NCI-H146 treated with DMSO at 0.1 percent for 48 hours (cell line): Measurements from ENCODE around the gene GYG2.
"Not testable (repeated sequence)": the region's sequence is repeated elsewhere in the genome, so short reads cannot be mapped to it uniquely, and the experiment has no call there.

ENCODE experiments used
- DNase-seq: peaks from one replicate; lab custom pipeline; 2025; ENCODE audit not compliant: unreplicated experiment; lab: John Stamatoyannopoulos, UW

The GYG2 gene

DNA sequence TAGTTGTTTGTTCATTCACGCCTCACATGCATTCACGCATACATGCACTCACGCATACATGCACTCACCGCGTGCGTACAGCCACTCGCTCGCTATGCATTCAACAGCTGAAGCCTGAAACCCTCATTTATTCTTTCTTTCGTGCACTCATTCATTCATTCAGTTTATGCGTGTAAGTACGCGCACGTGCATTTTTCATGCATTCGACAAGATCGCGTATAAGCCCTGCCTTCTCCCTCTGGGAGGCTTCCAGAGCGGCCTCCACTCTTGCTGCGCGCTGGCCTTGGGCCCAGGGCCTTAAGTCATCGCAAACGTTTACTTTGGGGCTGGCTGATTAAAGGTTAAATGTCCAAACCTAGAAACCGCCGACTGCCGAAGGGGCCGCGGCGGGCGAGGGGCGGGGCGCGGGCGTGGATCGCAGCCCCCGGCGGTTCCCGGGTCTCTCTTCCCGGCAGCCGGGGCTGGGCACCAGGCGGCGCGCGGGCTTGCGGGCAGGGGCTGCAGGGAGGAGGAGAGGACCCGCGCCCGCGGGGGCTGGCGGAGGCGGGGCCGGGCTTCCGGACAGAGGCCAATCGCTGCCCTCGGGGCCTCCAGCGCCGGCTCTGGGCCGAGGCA lies at the start of gene GYG2:
TSS of gene GYG2 (plus strand) at position 587 of the 615 bp plus-strand sequence. CDS start 1,259 bp downstream, outside the sequence.
- no peak for DNase-seq

DNA sequence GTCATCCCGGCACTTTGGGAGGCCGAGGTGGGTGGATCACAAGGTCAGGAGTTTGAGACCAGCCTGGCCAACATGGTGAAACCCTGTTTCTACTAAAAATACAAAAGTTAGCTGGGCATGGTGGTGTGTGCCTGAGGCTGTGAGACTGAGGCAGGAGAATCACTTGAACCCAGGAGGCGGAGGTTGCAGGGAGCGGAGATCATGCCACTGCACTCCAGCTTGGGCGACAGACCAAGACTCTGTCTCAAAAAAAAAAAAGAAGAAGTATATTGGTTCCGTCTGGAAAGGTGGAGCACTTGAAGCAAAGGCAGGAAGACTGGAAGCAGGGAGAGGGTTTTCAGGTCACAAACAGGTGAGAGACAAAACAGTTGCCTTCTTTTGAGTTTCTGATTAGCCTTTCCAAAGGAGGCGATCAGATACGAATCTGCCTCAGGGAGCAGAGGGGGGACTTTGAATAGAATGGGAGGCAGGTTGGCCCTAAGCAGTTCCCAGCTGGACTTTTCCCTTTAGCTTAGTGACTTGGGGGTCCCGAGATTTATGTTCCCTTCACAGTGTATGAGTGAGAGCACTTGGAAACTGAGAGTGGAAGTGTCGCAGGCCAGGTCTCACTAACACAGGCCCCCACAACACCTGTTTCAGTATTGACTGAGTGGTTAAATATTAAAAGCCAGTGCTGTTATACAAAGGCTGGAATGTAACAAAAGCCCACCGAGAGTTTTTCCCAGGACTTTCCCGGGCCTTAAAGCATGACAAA lies 48.1 kb upstream of the GYG2 start:
- not testable (repeated sequence) for DNase-seq

- no peak for DNase-seq
Observed at GRCh38 chrX:2781226-2781571, 47.5 kb upstream of the GYG2 start.

DNA sequence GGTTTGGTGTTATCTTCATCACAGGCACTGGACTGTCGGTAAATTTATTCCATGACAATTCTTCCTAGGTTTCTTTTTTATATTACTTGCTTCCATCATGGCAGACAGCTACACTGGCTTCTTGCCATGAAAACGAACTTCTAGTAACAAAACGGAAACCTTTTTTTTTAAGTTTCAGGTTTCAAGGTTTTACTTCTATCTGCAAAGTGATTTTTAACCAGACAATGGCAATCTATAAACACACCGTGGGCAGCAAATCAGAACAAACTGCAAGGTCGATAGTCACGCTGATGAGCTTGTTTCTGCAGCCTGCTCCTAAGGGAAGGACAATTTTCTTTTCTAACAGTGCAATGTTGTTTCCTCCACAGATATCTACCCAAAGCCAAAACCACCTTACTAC lies 47.0 kb upstream of the GYG2 start:
- no peak for DNase-seq

GRCh38 chrX:2782171-2782570 lies 46.6 kb upstream of the GYG2 start:
- no peak for DNase-seq

DNA sequence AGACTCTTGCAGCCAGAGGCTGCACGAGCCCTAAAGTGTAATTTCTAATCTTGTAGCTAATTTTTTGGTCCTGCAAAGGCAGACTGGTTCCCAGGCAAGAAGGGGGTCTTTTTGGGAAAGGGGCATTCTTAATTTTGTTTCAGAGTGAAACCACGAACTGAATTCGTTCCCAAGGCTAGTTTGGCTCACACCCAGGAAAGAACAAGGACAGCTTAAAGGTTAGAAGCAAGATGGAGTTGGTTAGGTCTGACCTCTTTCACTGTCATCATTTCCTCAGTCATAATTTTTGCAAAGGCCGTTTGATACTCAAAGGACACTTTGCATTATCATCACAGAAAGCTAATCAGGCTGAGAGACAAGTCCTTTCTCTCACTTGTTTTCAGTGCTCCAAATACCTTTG lies 46.0 kb upstream of the GYG2 start:
- DNase-seq, result no peak

- no peak for DNase-seq
Observed at GRCh38 chrX:2784026-2784425, 44.7 kb upstream of the GYG2 start.

DNA sequence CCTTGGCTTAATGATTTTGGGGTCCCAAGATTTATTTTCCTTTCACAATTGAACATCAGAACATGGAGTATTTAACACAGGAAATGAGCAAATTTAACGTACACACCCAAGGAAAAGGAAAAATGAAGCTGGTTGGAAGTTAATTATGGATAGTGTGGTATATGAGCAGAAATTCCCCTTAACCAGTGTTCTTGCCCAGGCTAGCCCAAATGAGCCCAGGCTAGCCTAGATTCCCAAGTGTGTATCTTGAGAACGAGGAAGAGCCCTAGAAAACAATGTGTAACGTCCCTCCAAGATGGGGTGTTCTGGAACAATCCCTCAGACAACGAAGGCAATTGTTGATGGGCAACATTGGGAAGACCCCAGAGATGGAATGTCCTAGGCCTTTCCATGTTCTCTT lies 43.2 kb upstream of the GYG2 start:
- DNase-seq, result no peak

- no peak for DNase-seq
Observed at GRCh38 chrX:2788980-2789379, 39.8 kb upstream of the GYG2 start.

GRCh38 chrX:2789569-2789968 lies 39.2 kb upstream of the GYG2 start:
- no peak for DNase-seq

DNA sequence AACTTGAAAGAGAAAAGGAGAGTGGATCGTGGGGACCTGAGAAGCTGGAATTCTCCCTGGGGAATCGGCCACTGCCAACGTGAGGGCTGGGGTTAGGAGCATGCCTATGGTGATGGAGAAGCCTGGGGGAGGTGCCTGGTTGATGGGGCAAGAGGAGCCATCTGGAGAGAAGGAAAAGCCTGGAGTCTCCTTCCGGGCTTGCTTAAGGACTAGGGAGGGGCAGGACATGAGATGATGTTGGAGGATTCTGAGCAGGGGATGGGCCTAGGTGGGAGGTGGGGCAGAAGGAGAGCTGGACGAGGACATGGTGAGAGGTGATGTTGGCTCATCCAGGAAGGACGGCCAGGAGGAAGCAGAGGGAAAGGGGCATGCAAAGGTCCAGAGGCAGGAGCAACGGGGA lies 35.0 kb upstream of the GYG2 start:
- no peak for DNase-seq

GRCh38 chrX:2794336-2794735 lies 34.4 kb upstream of the GYG2 start:
- no peak for DNase-seq

GRCh38 chrX:2796808-2797207 lies 31.9 kb upstream of the GYG2 start:
- not testable (repeated sequence) for DNase-seq

- DNase-seq, result no peak
Observed at GRCh38 chrX:2799369-2799768, 29.4 kb upstream of the GYG2 start.

DNA sequence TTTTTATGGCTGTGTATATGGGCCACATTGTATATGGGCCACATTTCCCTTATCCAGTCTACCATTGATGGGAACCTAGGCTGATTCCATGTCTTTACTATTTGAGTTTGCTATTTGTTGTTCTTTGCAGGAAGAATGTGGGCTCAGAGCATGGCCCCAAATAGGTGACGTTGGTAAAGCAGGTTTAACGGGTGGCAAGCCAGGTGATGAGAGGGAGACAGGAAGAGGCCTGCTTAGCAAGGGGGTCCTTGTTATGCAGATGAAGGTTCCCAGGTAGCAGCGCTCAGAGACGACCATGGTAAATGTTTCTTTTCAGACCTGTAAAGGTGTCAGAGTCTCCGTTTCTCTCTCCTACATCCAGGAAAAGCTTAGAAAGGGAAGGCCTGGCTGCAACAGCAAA lies 28.8 kb upstream of the GYG2 start:
- DNase-seq, result not testable (repeated sequence)

DNA sequence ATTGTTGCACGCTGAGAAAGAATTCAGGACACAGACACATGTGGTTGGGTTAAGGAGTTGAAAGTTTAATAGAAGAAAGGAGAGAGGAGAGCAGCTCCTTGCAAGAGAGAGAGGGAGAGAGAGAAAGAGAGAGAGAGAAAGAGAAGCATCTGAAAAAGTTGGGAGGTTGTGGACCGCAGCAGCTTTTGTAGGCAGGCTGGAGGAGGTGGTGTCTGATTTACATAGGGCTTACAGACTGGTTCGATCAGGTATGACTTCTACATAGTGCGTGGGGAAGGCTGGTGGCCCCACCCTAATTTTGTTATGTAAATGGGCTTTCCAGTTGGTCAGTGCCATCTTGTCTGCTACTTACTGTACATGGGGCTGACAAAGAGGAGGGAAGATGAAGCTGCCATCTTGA lies 27.5 kb upstream of the GYG2 start:
- DNase-seq, result no peak

- DNase-seq, result not testable (repeated sequence)
Observed at GRCh38 chrX:2802376-2803090, 26.2 kb upstream of the GYG2 start.

- not testable (repeated sequence) for DNase-seq
Observed at GRCh38 chrX:2803486-2803885, 25.2 kb upstream of the GYG2 start.

- not testable (repeated sequence) for DNase-seq
Observed at GRCh38 chrX:2804106-2804843, 24.5 kb upstream of the GYG2 start.

- DNase-seq, result not testable (repeated sequence)
Observed at GRCh38 chrX:2804858-2805257, 23.9 kb upstream of the GYG2 start.

- DNase-seq, result no peak
Observed at GRCh38 chrX:2811271-2811670, 17.5 kb upstream of the GYG2 start.
